Thymus (tissue), 11 donors: Measurements from ENCODE around the gene MXD4. TPM values are rescaled to one million over a fixed set of nuclear protein-coding genes. Genes with fewer than 3 reads are reported as not detected.
A peak's percentile ranks its signal among the peaks of the same experiment; 100 is the strongest.

Source experiments
- DNase-seq, 9 donors: peaks; one replicate each; pipeline ENCODE4 v3.0.0-alpha.2; 2013; ENCODE audit warnings: low spot score in 9 of 9, low read depth in 6 of 9, missing footprints in 1 of 9
- H3K27ac ChIP-seq, 2 donors: one replicate each; pipeline ENCODE4 v1.5.1; 2013; ENCODE audit warnings: control low read depth in 1 of 2, low read depth in 1 of 2, low read length in 1 of 2, mild to moderate bottlenecking in 1 of 2, moderate library complexity in 1 of 2
- H3K27me3 ChIP-seq, 2 donors: one replicate each; pipeline ENCODE4 v1.5.1; 2013; ENCODE audit warnings: low read length in 1 of 2; ENCODE audit not compliant: control insufficient read depth in 2 of 2, insufficient read depth in 1 of 2
- H3K36me3 ChIP-seq, 2 donors: one replicate each; pipeline ENCODE4 v1.5.1; 2013; ENCODE audit warnings: low read length in 1 of 2, mild to moderate bottlenecking in 1 of 2, moderate library complexity in 1 of 2; ENCODE audit not compliant: control insufficient read depth in 2 of 2, insufficient read depth in 2 of 2
- H3K4me1 ChIP-seq, 2 donors: one replicate each; pipeline ENCODE4 v1.5.1; 2013; ENCODE audit warnings: low read length in 2 of 2; ENCODE audit not compliant: control insufficient read depth in 2 of 2, insufficient read depth in 2 of 2
- H3K4me3 ChIP-seq, 2 donors: one replicate each; pipeline ENCODE4 v1.5.1; 2013; ENCODE audit warnings: low read length in 2 of 2, control low read depth in 1 of 2, mild to moderate bottlenecking in 1 of 2
- H3K9me3 ChIP-seq, 2 donors: one replicate each; pipeline ENCODE4 v1.5.1; 2013; ENCODE audit warnings: low read length in 1 of 2, mild to moderate bottlenecking in 1 of 2; ENCODE audit not compliant: control insufficient read depth in 2 of 2, insufficient read depth in 1 of 2
- whole genome bisulfite sequencing: extraction: QIAGEN DNeasy Blood & Tissue Kit; methylation state at CpG from one replicate; pipeline ENCODE4 v1.1.7; 2013; 5-methylcytosine and 5-hydroxymethylcytosine counted together
- polyA plus RNA-seq: library from polyadenylated mRNA; stranded (reverse); fragments of 200-250 nt; gene quantifications from one replicate; pipeline ENCODE4 v1.2.3, GENCODE V29; 2013
- total RNA-seq: library from RNA; stranded (reverse); fragments of 120-200 nt; gene quantifications from one replicate; pipeline ENCODE4 v1.2.4, GENCODE V29; 2013
- donor health status: healthy.

The MXD4 gene
- total and polyA plus RNA-seq, 2 donors = 47.5 to 72.7 TPM

DNA sequence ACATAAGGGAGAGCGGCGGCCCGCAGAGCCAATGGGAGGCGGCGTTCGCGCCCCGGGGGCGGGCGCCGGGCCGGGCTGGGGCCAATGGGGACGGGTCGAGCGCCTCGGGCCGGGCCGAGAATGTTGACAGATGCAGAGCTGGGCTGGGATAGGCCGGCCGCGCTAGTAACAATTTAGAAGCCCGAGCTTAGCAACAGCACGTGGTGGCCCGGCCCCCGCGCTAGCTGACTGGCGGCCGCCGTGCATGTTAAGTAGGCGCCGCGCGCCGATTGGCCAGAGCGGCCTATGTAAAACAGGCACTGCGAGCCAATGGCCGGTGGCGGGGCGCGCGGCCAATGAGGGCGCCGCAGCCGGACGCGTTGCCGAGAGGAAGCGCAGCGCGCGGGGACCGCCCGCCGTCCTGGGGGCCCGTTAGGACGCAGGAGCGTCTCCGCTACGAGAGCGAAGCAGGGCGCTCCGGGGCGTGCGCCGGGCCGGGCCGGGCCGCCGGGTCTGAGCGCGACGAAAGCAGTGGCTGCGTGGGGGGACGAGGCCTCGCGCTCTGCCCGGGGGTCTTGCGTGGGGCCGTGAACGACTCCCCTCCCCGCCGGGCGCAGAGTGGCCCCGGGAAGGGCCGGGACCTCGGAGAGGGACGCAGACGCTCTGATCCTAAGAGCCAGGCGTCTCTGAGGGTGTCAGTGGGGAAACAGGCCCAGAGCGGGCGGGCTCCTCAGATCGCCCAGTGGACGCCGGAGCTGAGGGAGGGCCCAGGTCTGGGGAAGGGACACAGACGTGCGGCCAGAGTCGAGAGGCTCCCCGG is 435 bp upstream of the MXD4 start:
- Histone ChIP-seq H3K27ac (peak overlapping the region; percentile 96 to 97), H3K4me1 (peaks cover 28 to 50% of the 10 kb centered on the region in 2 donors), H3K36me3 (peaks cover 30 to 32% of the 10 kb centered on the region in 2 donors), H3K27me3 (no peaks in the 10 kb centered on the region), H3K9me3 (no peaks in the 10 kb centered on the region), H3K4me3 (peak overlapping the region; percentile 59 to 92)
- peak; percentile 85 to 100 (median 98) for DNase-seq
- under 1% methylated on average over 98 of the region's 98 CpGs for WGBS

DNA sequence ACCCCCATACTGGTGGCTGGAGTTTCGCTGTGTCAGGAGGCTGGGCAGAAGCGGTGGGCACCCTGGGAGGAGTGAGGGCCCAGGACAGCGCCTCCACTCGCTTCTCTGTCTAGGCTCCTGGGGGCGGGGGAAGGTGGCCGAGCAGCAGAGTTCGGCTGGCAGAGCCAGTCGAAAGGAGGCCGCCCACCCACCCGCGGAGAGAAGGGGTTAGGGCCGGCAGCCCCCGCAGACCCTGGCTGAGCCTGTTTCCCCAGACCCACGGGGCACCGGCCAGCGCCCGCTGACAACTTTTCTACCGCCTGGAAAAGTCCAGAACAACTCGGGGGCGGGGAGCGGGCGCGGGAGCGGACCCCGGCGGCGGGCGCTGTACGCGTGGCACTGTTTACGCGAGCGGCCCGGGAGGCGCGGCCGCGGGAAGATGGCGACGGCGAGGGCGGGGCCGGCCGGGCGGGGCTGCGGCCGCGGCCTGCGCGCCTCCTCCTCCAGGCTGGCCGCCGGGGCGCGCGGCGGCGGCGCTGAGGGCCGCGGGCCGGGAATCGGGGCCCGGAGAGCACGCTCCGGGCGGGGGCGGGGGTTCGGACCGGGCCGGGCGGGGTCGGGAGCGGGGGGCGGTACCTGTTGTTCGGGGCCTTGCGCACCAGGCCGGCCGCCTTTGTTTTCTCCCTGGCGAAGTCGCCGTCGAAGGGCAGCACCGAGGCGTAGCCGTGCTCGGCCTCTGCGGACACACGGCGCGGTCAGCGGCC is 628 bp downstream of the MXD4 start:
- H3K4me1 ChIP-seq = peaks cover 28 to 51% of the 10 kb centered on the region in 2 donors
- peak overlapping the region in 1 of 2 donors; percentile 88 for H3K27ac ChIP-seq
- H3K9me3 ChIP-seq = no peaks in the 10 kb centered on the region
- no peaks in the 10 kb centered on the region for H3K27me3 ChIP-seq
- peaks cover 39 to 42% of the 10 kb centered on the region in 2 donors for H3K36me3 ChIP-seq
- peak overlapping the region; percentile 85 to 92 for H3K4me3 ChIP-seq
- WGBS = 1% methylated on average over 91 of the region's 91 CpGs
- DNase-seq = peak in 2 of 9 donors; percentile 49 to 63

DNA sequence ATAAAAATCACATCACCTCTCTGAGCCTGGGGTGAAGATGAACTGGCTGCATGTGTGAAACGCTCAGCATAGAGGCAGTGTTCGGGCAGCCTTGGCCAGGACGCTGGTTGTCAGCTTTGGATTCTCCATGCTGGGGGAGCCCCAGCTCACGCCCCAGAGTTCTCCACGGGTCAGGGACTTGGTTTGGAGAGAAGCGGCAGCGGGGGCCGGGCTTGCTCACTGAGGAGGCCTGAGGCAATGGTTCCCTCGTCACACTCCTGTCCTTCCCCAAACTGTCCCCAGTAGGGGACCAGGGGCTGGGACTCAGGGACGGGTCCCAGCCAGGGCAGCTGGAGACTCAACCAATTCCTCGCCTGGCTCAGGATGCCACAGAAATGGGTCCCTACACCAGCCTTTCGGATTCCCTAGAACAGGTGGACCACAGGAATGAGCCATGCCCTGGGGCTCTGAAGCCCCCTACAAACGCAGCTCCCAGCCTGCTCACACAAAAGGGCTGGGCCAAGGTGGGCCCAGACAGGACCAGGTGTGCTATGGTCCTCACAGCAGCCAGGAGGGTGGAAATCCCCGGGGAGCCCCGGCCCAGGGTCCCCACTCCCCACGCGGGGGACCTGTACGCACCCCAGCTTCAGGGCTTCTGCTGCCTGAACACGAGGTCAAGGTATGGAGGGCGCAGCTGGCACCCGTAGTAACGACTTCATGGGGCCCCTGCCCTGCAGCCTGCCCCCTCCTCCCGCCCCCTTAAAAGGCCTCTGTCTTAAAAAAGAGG is 1.4 kb downstream of the MXD4 start:
- WGBS = 68% methylated on average over 23 of the region's 23 CpGs
- Histone ChIP-seq H3K4me1 (peaks cover 28 to 46% of the 10 kb centered on the region in 2 donors), H3K27me3 (no peaks in the 10 kb centered on the region), H3K4me3 (peak overlapping the region; percentile 85 to 92), H3K36me3 (peaks cover 46 to 50% of the 10 kb centered on the region in 2 donors), H3K9me3 (no peaks in the 10 kb centered on the region), H3K27ac (peak overlapping the region in 1 of 2 donors; percentile 61)
- no peak for DNase-seq

DNA sequence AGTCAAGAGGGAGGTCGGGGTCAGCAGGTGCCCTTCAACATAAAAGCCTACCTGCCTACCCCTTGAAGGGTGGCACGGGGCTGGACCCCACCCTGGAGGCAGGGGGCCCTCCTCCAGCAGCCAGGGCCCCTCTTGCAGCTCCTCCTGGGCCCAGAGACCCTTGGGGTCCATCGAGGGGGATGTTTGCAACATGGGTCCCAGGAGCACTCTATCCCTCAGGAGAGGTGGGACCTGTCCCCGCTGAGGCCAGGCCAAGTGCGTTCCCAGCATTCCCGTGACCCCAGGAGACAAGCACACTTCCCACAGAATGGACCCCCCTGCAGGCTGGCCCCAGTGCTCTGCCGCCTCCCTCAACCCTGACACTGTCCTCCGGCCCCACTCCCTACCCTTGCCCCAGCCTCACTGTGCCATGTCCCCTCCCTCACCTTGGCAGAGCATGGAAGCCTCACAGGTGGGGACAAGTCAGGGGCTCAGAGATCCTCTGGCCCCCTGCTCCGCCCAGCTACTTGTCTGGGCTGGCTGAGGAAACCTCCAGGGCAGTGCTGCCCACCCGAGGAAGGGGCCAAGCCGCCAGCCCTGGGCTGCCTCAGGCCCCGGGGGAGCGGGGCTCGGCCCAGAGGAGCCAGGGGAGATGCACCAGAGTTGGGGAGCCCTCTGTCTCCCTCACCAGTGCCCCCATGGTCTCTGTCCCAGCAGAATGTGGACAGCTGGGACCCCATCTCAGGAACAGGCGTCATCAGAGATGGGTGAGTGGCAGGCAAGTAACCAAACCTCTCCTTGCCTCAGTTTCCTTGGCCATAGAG is 2.2 kb downstream of the MXD4 start:
- DNase-seq = no peak
- no peak overlapping the region for H3K27ac ChIP-seq
- no peaks in the 10 kb centered on the region for H3K27me3 ChIP-seq
- peaks cover 28 to 46% of the 10 kb centered on the region in 2 donors for H3K4me1 ChIP-seq
- H3K4me3 ChIP-seq = peak overlapping the region; percentile 85 to 92
- peaks cover 54 to 58% of the 10 kb centered on the region in 2 donors for H3K36me3 ChIP-seq
- 96% methylated on average over 15 of the region's 15 CpGs for WGBS
- no peaks in the 10 kb centered on the region for H3K9me3 ChIP-seq

DNA sequence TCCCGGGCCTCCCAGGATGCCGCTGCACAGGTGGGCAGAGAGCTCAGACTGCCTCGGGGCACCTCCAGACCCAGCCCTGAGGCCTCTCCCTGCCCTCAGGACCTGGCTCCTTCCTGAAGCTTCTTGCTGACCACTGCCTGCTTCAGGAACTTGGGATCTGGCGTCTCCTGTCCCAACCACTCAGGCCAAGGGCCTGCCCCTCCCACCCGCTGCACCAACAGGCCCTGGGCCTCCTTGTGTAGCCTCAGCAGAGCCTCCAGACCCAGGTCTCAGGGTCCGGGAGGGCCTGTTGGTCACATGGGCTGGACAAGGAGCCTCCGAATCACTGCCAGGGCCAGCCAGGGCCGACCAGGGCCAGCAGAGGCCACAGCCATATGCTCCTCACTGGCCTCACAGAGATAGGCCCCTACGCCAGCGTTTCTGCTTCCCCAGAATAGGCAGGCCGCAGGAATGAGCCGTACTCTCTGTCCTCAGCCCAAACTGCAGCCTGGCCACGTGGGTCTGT is 2.8 kb downstream of the MXD4 start:
- 97% methylated on average over 13 of the region's 13 CpGs for WGBS
- Histone ChIP-seq H3K27me3 (no peaks in the 10 kb centered on the region), H3K36me3 (peaks cover 61% of the 10 kb centered on the region in 2 donors), H3K9me3 (no peaks in the 10 kb centered on the region), H3K27ac (no peak overlapping the region), H3K4me3 (no peak overlapping the region), H3K4me1 (peaks cover 22 to 39% of the 10 kb centered on the region in 2 donors)
- no peak for DNase-seq

DNA sequence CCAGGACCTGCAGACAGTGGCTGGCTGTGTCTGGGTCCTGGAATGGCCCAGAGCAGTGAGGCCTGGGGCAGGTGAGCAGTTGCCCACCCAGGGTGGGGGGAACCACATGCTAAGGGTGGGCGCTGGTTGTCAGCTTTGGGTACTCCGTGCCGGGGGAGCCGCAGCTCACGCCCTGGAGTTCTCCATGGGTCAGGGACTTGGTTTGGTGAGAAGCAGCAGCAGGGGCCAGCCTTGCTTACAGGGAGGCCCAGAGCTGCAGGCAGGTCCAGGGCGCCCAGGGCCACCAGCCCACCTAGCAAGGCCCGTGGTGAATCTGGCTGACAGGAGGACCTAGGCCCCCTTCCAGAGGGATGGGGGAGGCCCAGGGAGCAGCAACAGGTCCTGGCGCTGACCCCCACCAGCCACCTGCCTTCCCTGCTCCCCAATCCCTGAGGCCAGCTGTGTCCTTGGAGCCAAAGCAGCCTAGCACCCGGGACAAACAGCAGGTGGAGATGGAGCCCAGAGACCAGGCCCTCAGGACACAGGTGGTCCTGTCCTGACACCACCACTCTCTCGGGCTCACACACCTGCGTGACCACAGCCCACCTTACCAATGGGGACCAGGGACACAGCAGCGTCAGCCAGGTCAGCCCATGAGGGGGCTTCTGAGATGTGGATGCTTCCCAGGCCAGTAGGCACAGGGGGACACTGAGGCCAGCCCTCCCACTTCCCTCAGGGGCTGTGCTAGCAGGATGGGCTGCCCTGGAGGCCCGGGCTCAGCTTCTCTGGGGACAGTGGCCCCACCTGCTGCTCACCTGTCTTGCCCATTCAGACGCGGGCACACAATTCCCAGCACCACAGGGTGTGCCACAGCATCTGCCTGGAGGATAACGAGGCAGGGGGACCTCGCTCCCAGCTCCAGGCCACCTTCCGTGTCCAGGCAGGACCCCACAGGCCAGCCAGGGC is 3.5 kb downstream of the MXD4 start:
- peaks cover 65 to 67% of the 10 kb centered on the region in 2 donors for H3K36me3 ChIP-seq
- no peaks in the 10 kb centered on the region for H3K27me3 ChIP-seq
- peaks cover 14 to 32% of the 10 kb centered on the region in 2 donors for H3K4me1 ChIP-seq
- no peak overlapping the region for H3K4me3 ChIP-seq
- 91% methylated on average over 18 of the region's 18 CpGs for WGBS
- peaks cover 0 to 3% of the 10 kb centered on the region in 2 donors for H3K9me3 ChIP-seq
- H3K27ac ChIP-seq = peak overlapping the region in 1 of 2 donors; percentile 19
- DNase-seq = no peak

DNA sequence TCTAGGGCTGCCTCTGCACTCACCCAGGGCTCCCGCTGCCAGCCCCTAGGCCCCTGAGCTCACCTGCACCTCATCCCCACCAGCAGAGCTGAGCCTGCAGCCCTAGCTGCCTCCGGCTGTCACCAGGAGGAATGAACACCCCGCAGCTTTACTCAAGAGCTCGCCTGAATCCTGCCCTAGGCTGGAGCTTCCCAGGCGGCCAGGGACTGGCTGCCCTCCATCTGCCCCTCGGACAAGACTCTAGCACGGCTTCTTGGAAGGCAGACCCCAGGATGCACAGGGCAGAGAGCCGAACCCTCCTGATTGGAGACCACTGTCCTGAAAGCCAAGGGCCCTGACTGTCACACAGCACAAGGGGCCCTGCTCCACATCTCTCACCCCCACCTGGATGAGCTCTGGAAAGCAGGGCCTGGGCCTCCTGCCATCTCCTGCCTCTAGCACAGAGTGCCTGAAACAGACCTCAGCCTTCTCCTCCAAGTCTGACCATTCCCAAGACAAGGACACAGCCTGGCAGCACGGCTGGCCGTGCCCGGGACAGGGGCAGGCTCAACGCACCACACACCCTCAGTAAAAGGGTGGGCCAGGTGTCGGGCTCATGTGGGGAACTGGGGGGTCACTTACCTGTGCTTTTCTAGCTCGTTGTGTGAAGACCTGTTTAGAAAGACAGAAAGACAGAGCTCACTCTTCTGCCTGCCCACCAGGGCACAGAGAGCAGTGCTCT is 4.4 kb downstream of the MXD4 start:
- 97% methylated on average over 14 of the region's 14 CpGs for WGBS
- Histone ChIP-seq H3K27me3 (no peaks in the 10 kb centered on the region), H3K9me3 (peaks cover 0 to 3% of the 10 kb centered on the region in 2 donors), H3K4me3 (no peak overlapping the region), H3K36me3 (peaks cover 71 to 73% of the 10 kb centered on the region in 2 donors), H3K27ac (no peak overlapping the region), H3K4me1 (peaks cover 11 to 24% of the 10 kb centered on the region in 2 donors)
- no peak for DNase-seq
